ENCODE data around the gene ARHGEF5. TPM values are rescaled to one million over a fixed set of nuclear protein-coding genes. Genes with fewer than 3 reads are reported as not detected.

The ARHGEF5 gene
- total and polyA plus RNA-seq, 9 of the 15 experiments (the other 6 are each of a cell fraction or from before 2014, with no cell fraction given) = 0.03 to 0.49 (median 0.10) TPM; not detected in 1

GRCh38 chr7:144401490-144401889 is 46.3 kb downstream of the ARHGEF5 start:
- Histone ChIP-seq H3K9ac (ENCODE audit: insufficient read depth in 1 of 2, low read depth in 2 of 2, low read length in 2 of 2) (no peak overlapping the region), H2AFZ (ENCODE audit: low read depth, low read length) (no peak overlapping the region), H3K4me2 (ENCODE audit: insufficient read depth, low read length) (no peak overlapping the region), H3K36me3 (ENCODE audit: control insufficient read depth, insufficient read depth, low read length) (no peaks in the 10 kb centered on the region), H3K4me1 (replicated peaks in 1 of 2; ENCODE audit: control insufficient read depth in 2 of 2, insufficient read depth in 2 of 2, low read length in 2 of 2) (no peaks in the 10 kb centered on the region), H4K20me1 (replicated peaks; ENCODE audit: control insufficient read depth, insufficient read depth, low read length) (no peaks in the 10 kb centered on the region), H3K27ac (ENCODE audit: extremely low read depth, low read depth, low read length) (no peak overlapping the region), H3K27me3 (ENCODE audit: control insufficient read depth in 2 of 2, insufficient read depth in 2 of 2, low read length in 2 of 2) (peaks cover 15 to 22% of the 10 kb centered on the region in 2 experiments; a peak in 4 of 5 replicates), H3K4me3 (no peak overlapping the region), H3K9me3 (replicated peaks; ENCODE audit: control insufficient read depth, insufficient read depth, low read depth, low read length) (no peaks in the 10 kb centered on the region), H3K79me2 (ENCODE audit: control insufficient read depth, insufficient read depth, low read length) (no peaks in the 10 kb centered on the region), H3K9me1 (ENCODE audit: control insufficient read depth, insufficient read depth, low read length) (no peaks in the 10 kb centered on the region)
- POLR2A ChIA-PET = no interaction called here
- CTCF ChIA-PET (ENCODE audit: low intra/inter-chr PET ratio) = no interaction called here
- FAIRE-seq = no peak
- in situ Hi-C loops (cut with MboI) = no loop called here
- DNase-seq (ENCODE audit: extremely low read depth in 1 of 4, low spot score in 3 of 4) = no peak
- intact Hi-C loops (cut with micrococcal nuclease) = loop anchor here (10.0 kb wide), 1 partner anchor 497 kb away; the partner anchor contains the start of gene TCAF1
- no peak for TF ChIP-seq DMBX1 (CRISPR knock-in tag; IDR thresholded peaks at IDR 0.05; ENCODE audit: borderline replicate concordance)
- TF ChIP-seq LEF1 (IDR thresholded peaks at IDR 0.05) = no peak
- no peak for TF ChIP-seq ZNF75A (CRISPR knock-in tag; IDR thresholded peaks at IDR 0.05)
- TF ChIP-seq, protein P1, sequence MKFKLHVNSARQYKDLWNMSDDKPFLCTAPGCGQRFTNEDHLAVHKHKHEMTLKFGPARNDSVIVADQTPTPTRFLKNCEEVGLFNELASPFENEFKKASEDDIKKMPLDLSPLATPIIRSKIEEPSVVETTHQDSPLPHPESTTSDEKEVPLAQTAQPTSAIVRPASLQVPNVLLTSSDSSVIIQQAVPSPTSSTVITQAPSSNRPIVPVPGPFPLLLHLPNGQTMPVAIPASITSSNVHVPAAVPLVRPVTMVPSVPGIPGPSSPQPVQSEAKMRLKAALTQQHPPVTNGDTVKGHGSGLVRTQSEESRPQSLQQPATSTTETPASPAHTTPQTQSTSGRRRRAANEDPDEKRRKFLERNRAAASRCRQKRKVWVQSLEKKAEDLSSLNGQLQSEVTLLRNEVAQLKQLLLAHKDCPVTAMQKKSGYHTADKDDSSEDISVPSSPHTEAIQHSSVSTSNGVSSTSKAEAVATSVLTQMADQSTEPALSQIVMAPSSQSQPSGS (CRISPR knock-in tag; IDR thresholded peaks at IDR 0.05) = no peak
- TF ChIP-seq, protein P2, sequence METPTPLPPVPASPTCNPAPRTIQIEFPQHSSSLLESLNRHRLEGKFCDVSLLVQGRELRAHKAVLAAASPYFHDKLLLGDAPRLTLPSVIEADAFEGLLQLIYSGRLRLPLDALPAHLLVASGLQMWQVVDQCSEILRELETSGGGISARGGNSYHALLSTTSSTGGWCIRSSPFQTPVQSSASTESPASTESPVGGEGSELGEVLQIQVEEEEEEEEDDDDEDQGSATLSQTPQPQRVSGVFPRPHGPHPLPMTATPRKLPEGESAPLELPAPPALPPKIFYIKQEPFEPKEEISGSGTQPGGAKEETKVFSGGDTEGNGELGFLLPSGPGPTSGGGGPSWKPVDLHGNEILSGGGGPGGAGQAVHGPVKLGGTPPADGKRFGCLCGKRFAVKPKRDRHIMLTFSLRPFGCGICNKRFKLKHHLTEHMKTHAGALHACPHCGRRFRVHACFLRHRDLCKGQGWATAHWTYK (CRISPR knock-in tag; IDR thresholded peaks at IDR 0.05) = no peak
- no peak for TF ChIP-seq HMG20A (CRISPR knock-in tag; conservative IDR thresholded peaks at IDR 0.05)
- no peak for TF ChIP-seq TOE1 (IDR thresholded peaks at IDR 0.05; ENCODE audit: borderline replicate concordance)
- no peak for TF ChIP-seq TOE1 (CRISPR knock-in tag; IDR thresholded peaks at IDR 0.05; ENCODE audit: borderline replicate concordance, low read depth)
- TF ChIP-seq ZNF696 (CRISPR knock-in tag; conservative IDR thresholded peaks at IDR 0.05) = no peak
- TF ChIP-seq SIX5 (IDR thresholded peaks at IDR 0.05; ENCODE audit: borderline replicate concordance in 1 of 2, insufficient read depth in 1 of 2, low read depth in 1 of 2, low read length in 2 of 2) = no peak
- TF ChIP-seq HCFC1 (IDR thresholded peaks at IDR 0.05; ENCODE audit: low read depth, low read length) = no peak
- no peak for TF ChIP-seq FOXK2 (conservative IDR thresholded peaks at IDR 0.05 in 1 of 2, IDR thresholded peaks at IDR 0.05 in 1 of 2; ENCODE audit: low read depth in 2 of 2)
- TF ChIP-seq DEAF1 (CRISPR knock-in tag; IDR thresholded peaks at IDR 0.05) = no peak
- TF ChIP-seq ZNF12 (CRISPR knock-in tag; IDR thresholded peaks at IDR 0.05) = no peak
- TF ChIP-seq SMARCA4 (IDR thresholded peaks at IDR 0.05) = no peak
- no peak for TF ChIP-seq ZNF384 (IDR thresholded peaks at IDR 0.05; ENCODE audit: low read depth, low read length)
- no peak for TF ChIP-seq DPF2 (IDR thresholded peaks at IDR 0.05)
- WGBS (ENCODE audit: insufficient coverage, low coverage, missing lambda C conversion rate) = 0% methylated on average over 5 of the region's 5 CpGs
- ATAC-seq = no peak
- no TSS peak for BruUV-seq (replicated peaks)
